GM23248 (cell line): ENCODE data around the gene SLC27A3. TPM values are rescaled to one million over a fixed set of nuclear protein-coding genes. Genes with fewer than 3 reads are reported as not detected.
"Not testable (repeated sequence)": the region's sequence is repeated elsewhere in the genome, so short reads cannot be mapped to it uniquely, and the experiment has no call there.

Experiments used
- DNase-seq: peaks from one replicate; pipeline ENCODE4 v3.0.0-alpha.2; 2015
- H2AFZ ChIP-seq: fragments of 200-600 bp; sonication (generic); 2 replicates; pipeline ENCODE4 v1.6.1; 2016; ENCODE audit warnings: antibody characterized with exemption
- H3F3A ChIP-seq: fragments of 200-600 bp; sonication (generic); 2 replicates; pipeline ENCODE4 v1.6.1; 2016; ENCODE audit warnings: mild to moderate bottlenecking, antibody characterized with exemption, mixed run types; ENCODE audit not compliant: insufficient read depth
- H3K27ac ChIP-seq: fragments of 200-600 bp; sonication (generic); 2 replicates; pipeline ENCODE4 v1.5.1; 2016; ENCODE audit warnings: mild to moderate bottlenecking
- H3K27me3 ChIP-seq: fragments of 200-600 bp; sonication (generic); replicated peaks from 2 replicates; pipeline ENCODE4 v1.6.1; 2016; ENCODE audit warnings: mild to moderate bottlenecking; ENCODE audit not compliant: insufficient read depth
- H3K36me3 ChIP-seq: fragments of 200-600 bp; sonication (generic); 2 replicates; pipeline ENCODE4 v1.6.1; 2016; ENCODE audit warnings: low read depth, mild to moderate bottlenecking
- H3K4me1 ChIP-seq: fragments of 200-600 bp; sonication (generic); 2 replicates; pipeline ENCODE4 v1.6.1; 2016; ENCODE audit warnings: mild to moderate bottlenecking; ENCODE audit not compliant: insufficient read depth
- H3K4me2 ChIP-seq: fragments of 200-600 bp; sonication (generic); one replicate; pipeline ENCODE4 v1.6.1; 2016; ENCODE audit warnings: mild to moderate bottlenecking; ENCODE audit not compliant: unreplicated experiment
- H3K4me3 ChIP-seq: fragments of 200-600 bp; sonication (generic); 2 replicates; pipeline ENCODE4 v1.5.1; 2016; ENCODE audit warnings: mild to moderate bottlenecking
- H3K79me2 ChIP-seq: fragments of 200-600 bp; sonication (generic); 2 replicates; pipeline ENCODE4 v1.6.1; 2016; ENCODE audit warnings: mild to moderate bottlenecking; ENCODE audit not compliant: insufficient read depth
- H3K9ac ChIP-seq: fragments of 200-600 bp; sonication (generic); 2 replicates; pipeline ENCODE4 v1.6.1; 2016; ENCODE audit warnings: mild to moderate bottlenecking
- H3K9me2 ChIP-seq: fragments of 200-600 bp; sonication (generic); 2 replicates; pipeline ENCODE4 v1.6.1; 2016; ENCODE audit warnings: mixed run types, mild to moderate bottlenecking, moderate library complexity; ENCODE audit not compliant: insufficient read depth
- H3K9me3 ChIP-seq: fragments of 200-600 bp; sonication (generic); one replicate; pipeline ENCODE4 v1.6.1; 2017; ENCODE audit warnings: low read depth
- H4K20me1 ChIP-seq: fragments of 200-600 bp; sonication (generic); 2 replicates; pipeline ENCODE4 v1.6.0; 2016; ENCODE audit not compliant: insufficient read depth
- EZH2 ChIP-seq: fragments of 200-600 bp; sonication (generic); IDR thresholded peaks from 2 replicates; pipeline ENCODE4 v1.6.1; 2018; ENCODE audit warnings: antibody characterized with exemption, mild to moderate bottlenecking; ENCODE audit not compliant: insufficient read depth, poor library complexity, severe bottlenecking
- EZH2phosphoT487 ChIP-seq: fragments of 200-600 bp; sonication (generic); IDR thresholded peaks from 2 replicates; pipeline ENCODE4 v1.6.1; 2018; ENCODE audit warnings: antibody characterized with exemption, moderate library complexity, mild to moderate bottlenecking, low read depth; ENCODE audit not compliant: insufficient read depth
- WGBS, 2 experiments: methylation state at CpG; one replicate each; pipeline ENCODE4 v1.1.6; 2015 to 2017; ENCODE audit warnings: low lambda C conversion rate in 2 of 2, low coverage in 1 of 2; ENCODE audit errors: missing lambda C conversion rate in 2 of 2; 5-methylcytosine and 5-hydroxymethylcytosine counted together
- in situ Hi-C: fragments of 300-500 bp; cut with MboI; formaldehyde crosslinking; loops from 2 replicates; pipeline ENCODE4 v1.15.0; 2020
- polyA plus RNA-seq: library from polyadenylated mRNA; unstranded; fragments of >200 nt; fragmentation: Nextera tagmentation; extraction: Ambion mirVana; gene quantifications from 2 replicates; pipeline ENCODE4 v1.2.1, GENCODE V29; 2016
- total RNA-seq: library from RNA; depleted of rRNA; stranded (reverse); fragments of >200 nt; shearing (Covaris generic); gene quantifications from 2 replicates; pipeline ENCODE4 v1.2.3, GENCODE V29; 2014

The SLC27A3 gene
- total and polyA plus RNA-seq, 2 experiments from 2014 or later, result 5.6 to 8.8 TPM

DNA sequence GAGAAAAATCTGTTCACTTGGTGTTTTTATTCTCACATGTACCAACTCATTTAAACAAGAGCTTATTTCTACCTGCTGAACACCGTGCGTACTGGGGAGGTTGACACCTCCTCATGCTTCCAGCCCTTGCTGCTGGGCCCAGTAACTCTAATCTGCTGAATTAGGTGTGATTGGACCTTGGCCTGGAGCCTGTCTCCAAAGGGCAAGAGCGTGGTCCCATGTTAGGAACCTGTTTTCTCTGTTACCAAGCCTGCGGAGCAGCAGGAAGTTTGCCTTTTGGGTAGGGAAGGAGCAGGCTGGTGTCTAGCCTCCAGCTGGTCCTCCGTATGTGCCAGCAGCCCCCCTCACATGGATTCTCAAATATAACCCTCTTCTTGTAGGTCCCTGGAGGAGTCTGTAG lies 10.9 kb upstream of the SLC27A3 start:
- H3F3A ChIP-seq, result no peaks in the 10 kb centered on the region
- 83 to 85% methylated on average over 5 of the region's 5 CpGs for WGBS, 2 experiments
- H3K9ac ChIP-seq, result no peak overlapping the region
- peaks cover 32% of the 10 kb centered on the region; the same call in 1 of the 2 replicates for H3K36me3 ChIP-seq
- no peaks in the 10 kb centered on the region for H3K27me3 ChIP-seq
- no peaks in the 10 kb centered on the region for H3K9me3 ChIP-seq
- no peak overlapping the region for H3K4me3 ChIP-seq
- no peaks in the 10 kb centered on the region for H3K9me2 ChIP-seq
- H2AFZ ChIP-seq, result no peak overlapping the region
- TF ChIP-seq EZH2, result no peak
- TF ChIP-seq EZH2phosphoT487, result no peak
- DNase-seq, result no peak
- no peak overlapping the region for H3K27ac ChIP-seq
- in situ Hi-C loops, result no loop called here
- H3K4me1 ChIP-seq, result peaks cover 3% of the 10 kb centered on the region; the same call in 1 of the 2 replicates
- H4K20me1 ChIP-seq, result no peaks in the 10 kb centered on the region
- no peak overlapping the region for H3K4me2 ChIP-seq
- H3K79me2 ChIP-seq, result no peaks in the 10 kb centered on the region

DNA sequence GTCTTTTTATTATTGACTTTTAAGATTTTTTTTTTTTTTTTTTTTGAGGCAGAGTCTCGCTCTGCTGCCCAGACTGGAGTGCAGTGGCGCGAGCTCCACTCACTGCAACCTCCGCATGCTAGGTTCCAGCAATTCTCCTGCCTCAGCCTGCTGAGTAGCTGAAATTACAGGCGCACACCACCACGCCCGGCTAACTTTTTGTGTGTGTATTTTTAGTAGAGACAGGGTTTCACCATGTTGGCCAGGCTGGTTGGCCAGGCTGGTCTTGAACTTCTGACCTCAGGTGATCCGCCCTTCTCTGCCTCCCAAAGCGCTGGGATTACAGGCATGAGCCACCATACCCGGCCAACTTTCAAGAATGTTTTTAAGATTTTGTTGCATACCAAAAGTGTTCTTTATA lies 8.5 kb upstream of the SLC27A3 start:
- H3K36me3 ChIP-seq, result peaks cover 26% of the 10 kb centered on the region; the same call in 1 of the 2 replicates
- H3K27ac ChIP-seq, H3K4me1 ChIP-seq, H2AFZ ChIP-seq, in situ Hi-C loops, H3K4me2 ChIP-seq, H3K9me3 ChIP-seq, H3F3A ChIP-seq, DNase-seq, H3K4me3 ChIP-seq, H3K9me2 ChIP-seq, H3K79me2 ChIP-seq, H4K20me1 ChIP-seq, H3K9ac ChIP-seq, H3K27me3 ChIP-seq: not testable (repeated sequence)
- WGBS, 2 experiments, result 96 to 97% methylated on average over 10 of the region's 10 CpGs

- DNase-seq, result no peak
- Histone ChIP-seq H3F3A (0 out of 2 replicates have a peak, but pooled peaks cover 1% of the 10 kb centered on the region), H3K79me2 (no peaks in the 10 kb centered on the region), H3K4me1 (no peaks in the 10 kb centered on the region), H4K20me1 (no peaks in the 10 kb centered on the region), H3K9me3 (no peaks in the 10 kb centered on the region), H2AFZ (no peak overlapping the region), H3K4me3 (no peak overlapping the region), H3K27ac (no peak overlapping the region), H3K27me3 (no peaks in the 10 kb centered on the region), H3K9me2 (no peaks in the 10 kb centered on the region), H3K36me3 (peaks cover 28% of the 10 kb centered on the region; the same call in 1 of the 2 replicates), H3K9ac (no peak overlapping the region), H3K4me2 (no peak overlapping the region)
- in situ Hi-C loops, result no loop called here
- WGBS, 2 experiments, result 90 to 92% methylated on average over 11 of the region's 11 CpGs
- TF ChIP-seq EZH2phosphoT487 (no peak), EZH2 (no peak)
Observed at GRCh38 chr1:153767519-153767918, 7.7 kb upstream of the SLC27A3 start.

GRCh38 chr1:153768316-153769181 lies 6.7 kb upstream of the SLC27A3 start:
- WGBS, 2 experiments, result 88 to 91% methylated on average over 4 of the region's 4 CpGs
- TF ChIP-seq EZH2 (no peak), EZH2phosphoT487 (no peak)

More at GRCh38 chr1:153768316-153769181, 6.7 kb upstream of the SLC27A3 start:
- H3K9ac ChIP-seq, result no peak overlapping the region
- no peaks in the 10 kb centered on the region for H4K20me1 ChIP-seq
- no peak for DNase-seq
- in situ Hi-C loops, result no loop called here
- no peak overlapping the region for H2AFZ ChIP-seq
- H3K79me2 ChIP-seq, result no peaks in the 10 kb centered on the region
- H3K4me3 ChIP-seq, result no peak overlapping the region
- H3F3A ChIP-seq, result peaks cover 3% of the 10 kb centered on the region
- no peaks in the 10 kb centered on the region for H3K27me3 ChIP-seq
- H3K4me1 ChIP-seq, result no peaks in the 10 kb centered on the region
- peaks cover 26% of the 10 kb centered on the region; the same call in 1 of the 2 replicates for H3K36me3 ChIP-seq
- H3K9me3 ChIP-seq, result no peaks in the 10 kb centered on the region
- no peak overlapping the region for H3K27ac ChIP-seq
- H3K4me2 ChIP-seq, result no peak overlapping the region
- no peaks in the 10 kb centered on the region for H3K9me2 ChIP-seq
